Activated CD4-positive, CD25-positive, alpha-beta regulatory T cell (primary cell): ENCODE results near the gene ABCA12.

Experiments
- DNase-seq, 4 experiments: peaks; one replicate each; lab custom pipeline; 2025; lab: John Stamatoyannopoulos, UW

The ABCA12 gene

GRCh38 chr2:214934006-214934405, 204.4 kb downstream of the ABCA12 start:
- DNase-seq, result no peak

- no peak for DNase-seq
Observed at GRCh38 chr2:214904634-214905033, 233.8 kb downstream of the ABCA12 start.

- DNase-seq, result no peak
Observed at GRCh38 chr2:214904176-214904575, 234.2 kb downstream of the ABCA12 start.

GRCh38 chr2:214902286-214902685, 236.1 kb downstream of the ABCA12 start:
- no peak for DNase-seq

GRCh38 chr2:214899751-214900150, 238.7 kb downstream of the ABCA12 start:
- no peak for DNase-seq

GRCh38 chr2:214896274-214896673, 242.2 kb downstream of the ABCA12 start:
- DNase-seq, result no peak

- DNase-seq, result no peak
Observed at GRCh38 chr2:214895469-214895868, 243.0 kb downstream of the ABCA12 start.

- no peak for DNase-seq
Observed at GRCh38 chr2:214889301-214889700, 249.1 kb downstream of the ABCA12 start.

GRCh38 chr2:214881647-214882202, 256.7 kb downstream of the ABCA12 start:
- DNase-seq, result no peak
